GM12878 (cell line): ENCODE measurements around the gene ZMIZ2. TPM values are rescaled to one million over a fixed set of nuclear protein-coding genes. Genes with fewer than 3 reads are reported as not detected.

ENCODE experiments used
- ATAC-seq: fragments of 200-7000 bp; cut with Tn5 transposase; 3 replicates; pipeline ENCODE4 v1.9.1; 2020; ENCODE audit warnings: mild to moderate bottlenecking, moderate library complexity
- BruUV-seq: library from RNA; stranded (reverse); fragments of 400-500 nt; replicated peaks from 2 replicates; lab custom pipeline; 2021; lab: Mats Ljungman, UMichigan
- CTCF ChIA-PET: fragments of 300-600 bp; sonication (Branson Sonifier 250); formaldehyde crosslinking; extraction: SDS; loops from one replicate; lab custom pipeline; 2021; ENCODE audit warnings: inconsistent platforms; lab: Yijun Ruan, JAX
- POLR2A ChIA-PET: fragments of 350-600 bp; formaldehyde crosslinking; extraction: SDS; loops from one replicate; lab custom pipeline; 2021; ENCODE audit warnings: inconsistent platforms; lab: Charles Lee
- RAD21 ChIA-PET: fragments of 300-600 bp; sonication (Branson Sonifier 250); formaldehyde crosslinking; loops from one replicate; lab custom pipeline; 2023; ENCODE audit warnings: antibody characterized with exemption; ENCODE audit not compliant: unreplicated experiment; lab: Charles Lee
- SMC1A ChIA-PET: fragments of 300-600 bp; sonication (Branson Sonifier 250); formaldehyde crosslinking; loops from one replicate; lab custom pipeline; 2023; ENCODE audit not compliant: unreplicated experiment, uncharacterized antibody; lab: Charles Lee
- DNase-seq: peaks from one replicate; pipeline ENCODE4 v3.0.0-alpha.2; 2011; ENCODE audit warnings: low read depth, low spot score
- FAIRE-seq: peaks from 3 replicates; lab custom pipeline; 2011; peaks lifted over from hg19 to GRCh38; lab: Jason Lieb, UNC
- H2AFZ ChIP-seq: 2 replicates; pipeline ENCODE4 v1.6.0; 2011; ENCODE audit warnings: low read depth, low read length, control low read depth; ENCODE audit not compliant: control insufficient read depth
- H3K27ac ChIP-seq: 2 replicates; pipeline ENCODE4 v1.5.1; 2011; ENCODE audit warnings: control low read depth; ENCODE audit not compliant: control insufficient read depth, insufficient read depth
- H3K27me3 ChIP-seq, 2 experiments: replicated peaks in 1 of 2; 2 replicates each; pipeline versions ENCODE4 v1.6.0 to v1.6.1; 2011; ENCODE audit warnings: low read length in 1 of 2; ENCODE audit not compliant: control insufficient read depth in 2 of 2, insufficient read depth in 2 of 2
- H3K36me3 ChIP-seq, 2 experiments: 2 replicates each; pipeline ENCODE4 v1.5.1; 2011; ENCODE audit warnings: low read length in 1 of 2; ENCODE audit not compliant: control insufficient read depth in 2 of 2, insufficient read depth in 2 of 2
- H3K4me1 ChIP-seq: 2 replicates; pipeline ENCODE4 v1.6.1; 2011; ENCODE audit warnings: mild to moderate bottlenecking, low read length, moderate library complexity, mixed read lengths; ENCODE audit not compliant: control insufficient read depth, insufficient read depth
- H3K4me2 ChIP-seq: 2 replicates; pipeline ENCODE4 v1.6.0; 2011; ENCODE audit warnings: control low read depth; ENCODE audit not compliant: control insufficient read depth, insufficient read depth
- H3K4me3 ChIP-seq: fragments of 200-600 bp; sonication (generic); 2 replicates; pipeline ENCODE4 v1.5.1; 2016
- H3K79me2 ChIP-seq: 2 replicates; pipeline ENCODE4 v1.6.0; 2011; ENCODE audit warnings: low read length; ENCODE audit not compliant: control insufficient read depth, insufficient read depth
- H3K9ac ChIP-seq: 2 replicates; pipeline ENCODE4 v1.8.0; 2011; ENCODE audit warnings: low read length, control low read depth, mixed read lengths; ENCODE audit not compliant: control insufficient read depth, insufficient read depth
- H3K9me3 ChIP-seq: replicated peaks from 3 replicates; pipeline ENCODE4 v1.5.1; 2011; ENCODE audit warnings: mild to moderate bottlenecking, low read length; ENCODE audit not compliant: control insufficient read depth, insufficient read depth
- H4K20me1 ChIP-seq: 2 replicates; pipeline ENCODE4 v1.6.0; 2011; ENCODE audit not compliant: control insufficient read depth, insufficient read depth
- ASH2L ChIP-seq: fragments of 300-600, 200-600 bp; sonication (generic); IDR thresholded peaks from 2 replicates; pipeline ENCODE4 v1.6.1; 2017; ENCODE audit warnings: low read depth, mild to moderate bottlenecking, borderline replicate concordance
- ATF7 ChIP-seq: fragments of 450-650 bp; IDR thresholded peaks from 2 replicates; pipeline ENCODE4 v1.6.1; 2016; ENCODE audit warnings: low read depth, mild to moderate bottlenecking
- KAT2A ChIP-seq: conservative IDR thresholded peaks from 2 replicates; pipeline ENCODE4 v1.6.1; 2011; ENCODE audit warnings: low read depth, low read length; ENCODE audit not compliant: control insufficient read depth
- NFXL1 ChIP-seq: fragments of 450-650 bp; IDR thresholded peaks from 2 replicates; pipeline ENCODE4 v1.6.1; 2017; ENCODE audit warnings: antibody characterized with exemption, mild to moderate bottlenecking, borderline replicate concordance
- YY1 ChIP-seq: IDR thresholded peaks from 2 replicates; pipeline ENCODE4 v1.6.1; 2011; ENCODE audit warnings: low read depth, mild to moderate bottlenecking, low read length
- ZNF384 ChIP-seq: IDR thresholded peaks from 2 replicates; pipeline ENCODE4 v1.6.1; 2012; ENCODE audit warnings: low read depth, mild to moderate bottlenecking, low read length, improper control_type of control experiment, borderline replicate concordance
- ZNF622 ChIP-seq: fragments of 450-650 bp; IDR thresholded peaks from 2 replicates; pipeline ENCODE4 v1.6.1; 2017; ENCODE audit warnings: mild to moderate bottlenecking, inconsistent platforms
- WGBS: methylation state at CpG from one replicate; pipeline ENCODE4 v1.1.6; 2016; ENCODE audit warnings: low lambda C conversion rate; ENCODE audit not compliant: insufficient replicate concordance, insufficient coverage; ENCODE audit errors: missing lambda C conversion rate; 5-methylcytosine and 5-hydroxymethylcytosine counted together
- in situ Hi-C: fragments of 300-500 bp; cut with MboI; formaldehyde crosslinking; loops from 9 replicates; pipeline ENCODE4 v1.14.3; 2018; ENCODE audit warnings: mixed read lengths
- intact Hi-C: fragments of 100-400 bp; cut with micrococcal nuclease; formaldehyde crosslinking; loops from one replicate; pipeline ENCODE4 v1.14.2; 2022; ENCODE audit not compliant: unreplicated experiment
- polyA plus RNA-seq, 11 experiments: library from polyadenylated mRNA; depleted of rRNA in 4 of 11; unstranded in 6 of 11; stranded (reverse) in 5 of 11; fragments of >200 nt; fragmentation: Nextera tagmentation in 4 of 11; fragmentation: Illumina TruSeq in 1 of 11; extraction: Ambion mirVana in 4 of 11; extraction: Trizol in 1 of 11; gene quantifications; 1 replicate in 1 of 11; 2 replicates in 10 of 11; pipeline versions ENCODE4 v1.2.1 to v1.2.3, GENCODE V29; 2011 to 2016; ENCODE audit warnings: inconsistent platforms in 2 of 11, missing spikeins in 2 of 11, low read depth in 1 of 11
- total RNA-seq, 4 experiments: library from RNA; depleted of rRNA in 3 of 4; stranded (reverse); fragments of >200 nt in 3 of 4; fragmentation: Illumina TruSeq in 1 of 4; extraction: Trizol in 1 of 4; gene quantifications; 2 replicates each; pipeline versions ENCODE4 v1.2.1 to v1.2.3, GENCODE V29; 2013 to 2021
- TF ChIP-seq, protein P1 (sequence below): fragments of 450-650 bp; IDR thresholded peaks from 2 replicates; pipeline ENCODE4 v1.6.1; 2017; ENCODE audit warnings: low read depth, mild to moderate bottlenecking, moderate library complexity

The ZMIZ2 gene
- total and polyA plus RNA-seq, 10 of the 15 experiments (the other 5 are each of a cell fraction or from before 2014, with no cell fraction given), result 0.71 to 158 (median 17.0) TPM

DNA sequence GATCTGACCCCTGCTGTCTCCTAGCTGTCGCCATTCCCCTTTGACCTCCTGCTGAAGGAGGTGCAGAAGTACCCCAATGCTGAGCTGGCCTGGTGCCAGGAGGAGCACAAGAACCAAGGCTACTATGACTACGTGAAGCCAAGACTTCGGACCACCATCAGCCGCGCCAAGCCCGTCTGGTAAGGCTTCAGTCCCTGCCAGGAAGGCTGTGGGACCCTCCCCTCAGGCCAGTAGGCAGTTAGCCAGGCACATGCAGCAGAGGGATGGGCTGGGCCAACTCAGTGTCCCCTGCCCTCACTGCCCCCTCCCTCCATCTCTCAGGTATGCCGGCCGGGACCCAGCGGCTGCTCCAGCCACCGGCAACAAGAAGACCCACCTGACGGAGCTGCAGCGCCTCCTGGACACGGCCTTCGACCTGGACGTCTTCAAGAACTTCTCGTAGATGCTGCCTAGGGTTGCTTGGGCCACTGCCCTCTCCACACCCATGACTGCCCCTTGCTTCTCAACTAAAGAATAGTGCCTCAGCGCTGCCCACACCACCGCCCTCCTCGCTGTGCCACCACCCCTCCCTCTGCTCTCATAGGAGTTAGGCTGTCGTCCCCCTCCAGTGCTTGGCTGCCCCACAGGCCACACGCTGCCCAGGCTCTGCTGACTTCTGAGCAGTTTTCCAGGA, 41.0 kb upstream of the ZMIZ2 start:
- H3K9ac ChIP-seq, result no peak overlapping the region
- H3K27me3 ChIP-seq, result no peaks in the 10 kb centered on the region
- DNase-seq, result no peak
- no peaks in the 10 kb centered on the region for H3K9me3 ChIP-seq
- no peak overlapping the region for H3K4me3 ChIP-seq
- TF ChIP-seq ZNF384, result no peak
- TF ChIP-seq NFXL1, result no peak
- no peak for TF ChIP-seq ASH2L
- TF ChIP-seq, protein P1, sequence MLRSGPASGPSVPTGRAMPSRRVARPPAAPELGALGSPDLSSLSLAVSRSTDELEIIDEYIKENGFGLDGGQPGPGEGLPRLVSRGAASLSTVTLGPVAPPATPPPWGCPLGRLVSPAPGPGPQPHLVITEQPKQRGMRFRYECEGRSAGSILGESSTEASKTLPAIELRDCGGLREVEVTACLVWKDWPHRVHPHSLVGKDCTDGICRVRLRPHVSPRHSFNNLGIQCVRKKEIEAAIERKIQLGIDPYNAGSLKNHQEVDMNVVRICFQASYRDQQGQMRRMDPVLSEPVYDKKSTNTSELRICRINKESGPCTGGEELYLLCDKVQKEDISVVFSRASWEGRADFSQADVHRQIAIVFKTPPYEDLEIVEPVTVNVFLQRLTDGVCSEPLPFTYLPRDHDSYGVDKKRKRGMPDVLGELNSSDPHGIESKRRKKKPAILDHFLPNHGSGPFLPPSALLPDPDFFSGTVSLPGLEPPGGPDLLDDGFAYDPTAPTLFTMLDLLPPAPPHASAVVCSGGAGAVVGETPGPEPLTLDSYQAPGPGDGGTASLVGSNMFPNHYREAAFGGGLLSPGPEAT, result no peak
- TF ChIP-seq KAT2A, result no peak
- TF ChIP-seq YY1, result no peak
- no peak for TF ChIP-seq ATF7
- no peak for TF ChIP-seq ZNF622
- no peak overlapping the region for H3K4me2 ChIP-seq
- ATAC-seq, result no peak
- no peaks in the 10 kb centered on the region for H4K20me1 ChIP-seq
- FAIRE-seq, result no peak
- in situ Hi-C loops, result no loop called here
- BruUV-seq, result no TSS peak
- no peaks in the 10 kb centered on the region for H3K79me2 ChIP-seq
- H3K4me1 ChIP-seq, result no peaks in the 10 kb centered on the region
- no peak overlapping the region for H3K27ac ChIP-seq
- 98% methylated on average over 21 of the region's 21 CpGs for WGBS
- POLR2A ChIA-PET, result no interaction called here
- CTCF ChIA-PET, result no interaction called here
- no peak overlapping the region for H2AFZ ChIP-seq
- RAD21 ChIA-PET, result interaction anchor here (0.6 kb wide), 1 partner anchor 104 kb away, joined by 3 read pairs; no protein-coding TSS in a partner anchor
- SMC1A ChIA-PET, result no interaction called here
- peaks cover 7 to 11% of the 10 kb centered on the region in 2 experiments for H3K36me3 ChIP-seq
- intact Hi-C loops, result no loop called here
